ENCODE measurements around the gene IGFBP3. TPM values are rescaled to one million over a fixed set of nuclear protein-coding genes. Genes with fewer than 3 reads are reported as not detected.

IGFBP3 gene
- total and polyA plus RNA-seq, 9 of the 15 experiments (the other 6 are each of a cell fraction or from before 2014, with no cell fraction given): 0.08 to 0.22 (median 0.10) TPM; not detected in 5

DNA sequence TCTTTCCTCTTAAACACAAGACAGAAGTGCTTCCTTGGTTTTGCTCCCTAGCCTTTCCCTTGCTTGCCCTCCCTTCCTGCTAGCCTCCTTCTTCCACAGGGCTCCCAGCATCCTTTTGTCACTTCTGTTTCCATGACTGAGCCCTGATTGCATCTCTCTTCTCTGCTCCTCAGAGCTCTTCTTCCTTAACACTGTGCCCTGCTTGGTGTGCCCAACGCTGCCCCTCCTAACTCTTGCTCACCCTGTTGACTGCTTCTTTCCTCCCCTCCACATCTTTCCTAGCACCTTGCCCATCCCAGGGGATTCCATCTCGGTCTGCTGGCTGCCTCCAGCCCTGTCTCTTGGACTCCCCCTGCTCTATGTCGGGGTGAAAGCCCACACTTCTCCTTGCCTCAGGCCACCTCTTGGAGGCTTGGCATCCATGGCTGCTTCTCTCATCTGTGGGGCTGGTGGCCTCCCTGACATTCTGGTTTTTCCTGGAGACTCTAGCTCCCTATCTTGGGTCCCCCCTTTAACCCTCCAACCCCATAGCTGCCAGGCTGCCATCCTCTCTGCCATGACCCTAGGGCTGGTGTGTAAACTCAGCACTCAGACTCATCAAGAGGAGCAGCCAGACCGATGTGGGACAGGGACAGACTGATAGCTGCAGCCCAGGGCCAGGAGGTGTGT is 26.9 kb downstream of the IGFBP3 start:
- Histone ChIP-seq H3K27ac (ENCODE audit: extremely low read depth, low read depth, low read length) (no peak overlapping the region), H3K27me3 (ENCODE audit: control insufficient read depth in 2 of 2, insufficient read depth in 2 of 2, low read length in 2 of 2) (peaks cover 3 to 16% of the 10 kb centered on the region in 2 experiments; a peak in 3 of 5 replicates), H3K9me3 (replicated peaks; ENCODE audit: control insufficient read depth, insufficient read depth, low read depth, low read length) (no peaks in the 10 kb centered on the region), H3K4me2 (ENCODE audit: insufficient read depth, low read length) (no peak overlapping the region), H3K9me1 (ENCODE audit: control insufficient read depth, insufficient read depth, low read length) (no peaks in the 10 kb centered on the region), H3K4me3 (no peak overlapping the region), H2AFZ (ENCODE audit: low read depth, low read length) (no peak overlapping the region), H3K4me1 (replicated peaks in 1 of 2; ENCODE audit: control insufficient read depth in 2 of 2, insufficient read depth in 2 of 2, low read length in 2 of 2) (no peaks in the 10 kb centered on the region), H3K79me2 (ENCODE audit: control insufficient read depth, insufficient read depth, low read length) (no peaks in the 10 kb centered on the region), H3K36me3 (ENCODE audit: control insufficient read depth, insufficient read depth, low read length) (no peaks in the 10 kb centered on the region), H4K20me1 (replicated peaks; ENCODE audit: control insufficient read depth, insufficient read depth, low read length) (no peaks in the 10 kb centered on the region), H3K9ac (ENCODE audit: insufficient read depth in 1 of 2, low read depth in 2 of 2, low read length in 2 of 2) (no peak overlapping the region)
- intact Hi-C loops (cut with micrococcal nuclease): no loop called here
- in situ Hi-C loops (cut with MboI): no loop called here
- no TSS peak for BruUV-seq (replicated peaks)
- DNase-seq (ENCODE audit: extremely low read depth in 1 of 4, low spot score in 3 of 4): no peak
- ChIA-PET POLR2A (interaction anchor here (0.6 kb wide), 1 partner anchor 671 kb away, joined by 3 read pairs; no protein-coding TSS in a partner anchor), CTCF (ENCODE audit: low intra/inter-chr PET ratio) (no interaction called here)
- no peak for ATAC-seq
- 0% methylated on average over 4 of the region's 4 CpGs for WGBS (ENCODE audit: insufficient coverage, low coverage, missing lambda C conversion rate)
- TF ChIP-seq NFE2L1 (tag; IDR thresholded peaks at IDR 0.05; ENCODE audit: borderline replicate concordance, low read depth) (no peak), KAT2B (IDR thresholded peaks at IDR 0.05; ENCODE audit: low read depth, low read length) (no peak), ZC3H4 (CRISPR knock-in tag; IDR thresholded peaks at IDR 0.05; ENCODE audit: borderline replicate concordance) (no peak), PRPF4 (IDR thresholded peaks at IDR 0.05; ENCODE audit: insufficient read depth, low read depth, low read length, poor library complexity, severe bottlenecking) (no peak), NBN (IDR thresholded peaks at IDR 0.05; ENCODE audit: low read depth) (no peak), ZNF696 (CRISPR knock-in tag; conservative IDR thresholded peaks at IDR 0.05) (no peak), SIX5 (IDR thresholded peaks at IDR 0.05; ENCODE audit: borderline replicate concordance in 1 of 2, insufficient read depth in 1 of 2, low read depth in 1 of 2, low read length in 2 of 2) (no peak), SRSF3 (IDR thresholded peaks at IDR 0.05; ENCODE audit: insufficient read depth, low read length) (no peak), UBTF (IDR thresholded peaks at IDR 0.05; ENCODE audit: borderline replicate concordance in 1 of 2, low read depth in 2 of 2, low read length in 2 of 2) (no peak), ZNF232 (CRISPR knock-in tag; IDR thresholded peaks at IDR 0.05) (no peak), CBX3 (IDR thresholded peaks at IDR 0.05; ENCODE audit: borderline replicate concordance in 1 of 2, low read length in 2 of 2) (no peak), SP1 (CRISPR knock-in tag; IDR thresholded peaks at IDR 0.05) (no peak), MAZ (CRISPR knock-in tag; conservative IDR thresholded peaks at IDR 0.05 in 1 of 2, IDR thresholded peaks at IDR 0.05 in 1 of 2) (no peak), MAFF (IDR thresholded peaks at IDR 0.05; ENCODE audit: low read length) (no peak), ZKSCAN3 (CRISPR knock-in tag; IDR thresholded peaks at IDR 0.05) (no peak)
- TF ChIP-seq, protein P1, sequence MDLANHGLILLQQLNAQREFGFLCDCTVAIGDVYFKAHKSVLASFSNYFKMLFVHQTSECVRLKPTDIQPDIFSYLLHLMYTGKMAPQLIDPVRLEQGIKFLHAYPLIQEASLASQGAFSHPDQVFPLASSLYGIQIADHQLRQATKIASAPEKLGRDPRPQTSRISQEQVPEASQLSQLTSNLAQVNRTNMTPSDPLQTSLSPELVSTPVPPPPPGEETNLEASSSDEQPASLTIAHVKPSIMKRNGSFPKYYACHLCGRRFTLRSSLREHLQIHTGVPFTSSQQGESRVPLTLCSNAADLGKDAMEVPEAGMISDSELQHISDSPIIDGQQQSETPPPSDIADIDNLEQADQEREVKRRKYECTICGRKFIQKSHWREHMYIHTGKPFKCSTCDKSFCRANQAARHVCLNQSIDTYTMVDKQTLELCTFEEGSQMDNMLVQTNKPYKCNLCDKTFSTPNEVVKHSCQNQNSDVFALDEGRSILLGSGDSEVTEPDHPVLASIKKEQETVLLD (IDR thresholded peaks at IDR 0.05): no peak
- TF ChIP-seq, protein P2, sequence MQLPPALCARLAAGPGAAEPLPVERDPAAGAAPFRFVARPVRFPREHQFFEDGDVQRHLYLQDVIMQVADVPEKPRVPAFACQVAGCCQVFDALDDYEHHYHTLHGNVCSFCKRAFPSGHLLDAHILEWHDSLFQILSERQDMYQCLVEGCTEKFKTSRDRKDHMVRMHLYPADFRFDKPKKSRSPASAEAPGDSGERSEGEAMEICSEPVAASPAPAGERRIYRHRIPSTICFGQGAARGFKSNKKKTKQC (CRISPR knock-in tag; IDR thresholded peaks at IDR 0.05): no peak
- TF ChIP-seq, protein P3, sequence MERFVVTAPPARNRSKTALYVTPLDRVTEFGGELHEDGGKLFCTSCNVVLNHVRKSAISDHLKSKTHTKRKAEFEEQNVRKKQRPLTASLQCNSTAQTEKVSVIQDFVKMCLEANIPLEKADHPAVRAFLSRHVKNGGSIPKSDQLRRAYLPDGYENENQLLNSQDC (CRISPR knock-in tag; IDR thresholded peaks at IDR 0.05): no peak
- no peak for FAIRE-seq
